Osteoblast (primary cell): ENCODE data around the gene CAVIN1. TPM values are rescaled to one million over a fixed set of nuclear protein-coding genes. Genes with fewer than 3 reads are reported as not detected.

Experiments used
- DNase-seq: peaks from one replicate; pipeline ENCODE4 v3.0.0; 2011; ENCODE audit warnings: low spot score, mixed read lengths; ENCODE audit not compliant: insufficient read length; ENCODE audit errors: missing footprints
- H2AFZ ChIP-seq: 2 replicates; pipeline ENCODE4 v1.6.0; 2011; ENCODE audit warnings: mild to moderate bottlenecking, low read length
- H3K27ac ChIP-seq: 2 replicates; pipeline ENCODE4 v1.5.1; 2011; ENCODE audit warnings: mild to moderate bottlenecking, low read depth, low read length, moderate library complexity
- H3K27me3 ChIP-seq: 2 replicates; pipeline ENCODE4 v1.6.0; 2012; ENCODE audit warnings: mild to moderate bottlenecking, control low read depth, inconsistent platforms, low read length, moderate library complexity; ENCODE audit not compliant: insufficient read depth
- H3K36me3 ChIP-seq: 2 replicates; pipeline ENCODE4 v1.5.1; 2011; ENCODE audit warnings: mild to moderate bottlenecking, low read length, control low read depth, moderate library complexity; ENCODE audit not compliant: insufficient read depth
- H3K4me1 ChIP-seq: 2 replicates; pipeline ENCODE4 v1.5.1; 2011; ENCODE audit warnings: mild to moderate bottlenecking, low read length, control low read depth, moderate library complexity; ENCODE audit not compliant: insufficient read depth
- H3K4me2 ChIP-seq: 2 replicates; pipeline ENCODE4 v1.6.0; 2011; ENCODE audit warnings: mild to moderate bottlenecking, low read length; ENCODE audit not compliant: insufficient read depth
- H3K4me3 ChIP-seq: fragments of 200-600 bp; sonication (generic); 3 replicates; pipeline ENCODE4 v1.5.1; 2012; ENCODE audit warnings: mild to moderate bottlenecking, low read length, inconsistent platforms; ENCODE audit not compliant: insufficient read depth
- H3K79me2 ChIP-seq: 2 replicates; pipeline ENCODE4 v1.6.0; 2012; ENCODE audit warnings: mild to moderate bottlenecking, low read length, control low read depth, inconsistent platforms; ENCODE audit not compliant: insufficient read depth
- H3K9me3 ChIP-seq: 2 replicates; pipeline ENCODE4 v1.5.1; 2011; ENCODE audit warnings: low read depth, low read length, control low read depth
- H4K20me1 ChIP-seq: 2 replicates; pipeline ENCODE4 v1.6.0; 2012; ENCODE audit warnings: mild to moderate bottlenecking, low read length, control low read depth; ENCODE audit not compliant: insufficient read depth
- total RNA-seq: library from RNA; depleted of rRNA; stranded (reverse); fragments of >200 nt; gene quantifications from 2 replicates; pipeline ENCODE4 v1.2.3, GENCODE V29; 2012
- TF ChIP-seq, protein P1 (sequence below): IDR thresholded peaks from 2 replicates; pipeline ENCODE4 v1.5.1; 2011; ENCODE audit warnings: mild to moderate bottlenecking, low read depth, low read length, moderate library complexity; ENCODE audit errors: extremely low read depth

Gene CAVIN1
- total RNA-seq, 1 donor: 988 TPM

DNA sequence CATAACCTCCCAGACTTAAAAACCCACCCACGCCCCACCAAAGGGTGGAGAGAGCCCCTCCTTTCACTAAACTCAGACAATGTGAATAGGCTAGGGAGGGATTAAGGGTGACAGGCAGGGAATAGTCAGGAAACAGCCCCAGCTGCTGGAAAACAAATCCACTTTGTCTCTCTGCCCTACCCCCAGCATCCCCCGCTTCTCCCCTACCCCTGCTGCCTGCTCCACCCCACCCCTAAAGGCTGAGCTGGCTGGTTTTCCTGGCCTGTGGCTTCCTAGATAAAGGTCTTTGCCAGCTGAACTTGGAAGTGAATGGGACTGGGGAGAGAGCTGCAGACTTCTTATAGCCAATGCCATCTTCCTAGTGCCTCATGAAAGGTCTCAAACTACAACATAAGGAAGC is 15.0 kb downstream of the CAVIN1 start:
- DNase-seq: peak; percentile 79
- Histone ChIP-seq H3K4me1 (peaks cover 56% of the 10 kb centered on the region), H3K27ac (peak overlapping the region; percentile 51), H3K36me3 (peaks cover 43% of the 10 kb centered on the region), H3K9me3 (no peaks in the 10 kb centered on the region), H2AFZ (no peak overlapping the region), H3K4me2 (peak overlapping the region; percentile 25), H4K20me1 (peaks cover 92% of the 10 kb centered on the region), H3K27me3 (no peaks in the 10 kb centered on the region), H3K4me3 (no peak overlapping the region), H3K79me2 (peaks cover 94% of the 10 kb centered on the region)
- TF ChIP-seq, protein P1, sequence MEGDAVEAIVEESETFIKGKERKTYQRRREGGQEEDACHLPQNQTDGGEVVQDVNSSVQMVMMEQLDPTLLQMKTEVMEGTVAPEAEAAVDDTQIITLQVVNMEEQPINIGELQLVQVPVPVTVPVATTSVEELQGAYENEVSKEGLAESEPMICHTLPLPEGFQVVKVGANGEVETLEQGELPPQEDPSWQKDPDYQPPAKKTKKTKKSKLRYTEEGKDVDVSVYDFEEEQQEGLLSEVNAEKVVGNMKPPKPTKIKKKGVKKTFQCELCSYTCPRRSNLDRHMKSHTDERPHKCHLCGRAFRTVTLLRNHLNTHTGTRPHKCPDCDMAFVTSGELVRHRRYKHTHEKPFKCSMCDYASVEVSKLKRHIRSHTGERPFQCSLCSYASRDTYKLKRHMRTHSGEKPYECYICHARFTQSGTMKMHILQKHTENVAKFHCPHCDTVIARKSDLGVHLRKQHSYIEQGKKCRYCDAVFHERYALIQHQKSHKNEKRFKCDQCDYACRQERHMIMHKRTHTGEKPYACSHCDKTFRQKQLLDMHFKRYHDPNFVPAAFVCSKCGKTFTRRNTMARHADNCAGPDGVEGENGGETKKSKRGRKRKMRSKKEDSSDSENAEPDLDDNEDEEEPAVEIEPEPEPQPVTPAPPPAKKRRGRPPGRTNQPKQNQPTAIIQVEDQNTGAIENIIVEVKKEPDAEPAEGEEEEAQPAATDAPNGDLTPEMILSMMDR: no peak

DNA sequence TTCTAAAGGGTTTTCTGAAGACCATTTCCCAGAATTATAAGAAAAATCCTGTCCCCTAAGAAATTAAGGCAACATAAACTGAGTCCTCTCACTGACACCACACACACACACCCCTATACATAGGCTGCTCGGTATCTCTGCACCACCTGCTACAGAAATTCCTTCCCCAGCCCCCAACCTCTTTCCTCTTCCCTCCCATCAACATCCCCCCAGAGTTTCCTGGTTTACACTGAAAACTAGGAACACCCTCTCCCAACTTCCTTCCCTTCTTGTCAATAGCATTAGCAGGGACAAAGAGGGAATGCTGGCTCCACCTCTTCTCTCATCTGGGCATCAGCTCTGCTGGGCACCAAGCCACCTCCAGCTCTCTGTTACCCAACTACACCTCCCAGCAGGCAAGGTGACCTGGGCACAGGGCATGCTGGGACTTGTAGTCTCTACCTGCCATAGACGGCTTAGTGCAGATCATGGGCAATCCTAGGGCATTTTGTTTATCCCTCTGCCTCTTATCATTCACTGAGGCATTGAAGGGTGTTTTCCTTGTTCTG is 15.7 kb downstream of the CAVIN1 start:
- TF ChIP-seq, protein P1: no peak
- H4K20me1 ChIP-seq: peaks cover 94% of the 10 kb centered on the region
- peak; percentile 95 for DNase-seq
- no peaks in the 10 kb centered on the region for H3K9me3 ChIP-seq
- peaks cover 50% of the 10 kb centered on the region for H3K36me3 ChIP-seq
- peaks cover 59% of the 10 kb centered on the region for H3K4me1 ChIP-seq
- H3K4me3 ChIP-seq: no peak overlapping the region
- no peaks in the 10 kb centered on the region for H3K27me3 ChIP-seq
- H3K27ac ChIP-seq: peak overlapping the region; percentile 36
- H2AFZ ChIP-seq: no peak overlapping the region
- H3K4me2 ChIP-seq: peak overlapping the region; percentile 25
- peaks cover 95% of the 10 kb centered on the region for H3K79me2 ChIP-seq

DNA sequence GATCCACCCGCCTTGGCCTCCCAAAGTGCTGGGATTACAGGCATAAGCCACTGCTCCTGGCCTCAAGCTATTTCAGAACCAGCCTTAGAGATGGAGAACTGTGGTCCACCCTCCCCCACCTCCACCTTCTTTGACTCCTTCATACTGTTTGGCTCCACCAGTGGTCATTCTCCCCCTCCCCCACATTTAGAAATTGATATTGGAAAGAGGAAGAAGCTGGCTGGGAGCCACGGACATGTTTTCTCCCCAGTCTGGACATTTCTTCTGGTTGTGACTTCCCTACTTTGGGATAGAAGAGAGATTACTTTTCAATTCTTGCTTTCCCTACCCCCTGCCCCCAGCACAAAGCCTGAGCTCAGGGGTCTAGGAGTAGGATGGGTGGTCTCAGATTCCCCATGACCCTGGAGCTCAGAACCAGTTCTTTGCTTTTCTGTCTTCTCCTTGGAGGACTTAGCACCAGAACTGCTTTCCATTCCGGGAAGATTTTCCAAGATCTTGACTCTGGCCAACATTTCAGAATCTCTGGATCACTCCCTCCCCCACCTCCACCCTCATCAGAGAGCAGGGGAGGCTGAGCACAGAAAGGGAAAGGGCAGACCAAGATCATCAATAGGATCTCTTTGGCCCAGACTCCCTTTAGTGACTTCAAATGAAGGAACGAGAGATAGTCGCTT is 16.3 kb downstream of the CAVIN1 start:
- Histone ChIP-seq H3K4me3 (no peak overlapping the region), H3K27me3 (no peaks in the 10 kb centered on the region), H3K9me3 (no peaks in the 10 kb centered on the region), H3K79me2 (peaks cover 95% of the 10 kb centered on the region), H3K4me1 (peaks cover 54% of the 10 kb centered on the region), H2AFZ (no peak overlapping the region), H4K20me1 (peaks cover 94% of the 10 kb centered on the region), H3K4me2 (peak overlapping the region; percentile 22), H3K27ac (peak overlapping the region; percentile 36), H3K36me3 (peaks cover 51% of the 10 kb centered on the region)
- peak; percentile 79 for DNase-seq
- TF ChIP-seq, protein P1: no peak

DNA sequence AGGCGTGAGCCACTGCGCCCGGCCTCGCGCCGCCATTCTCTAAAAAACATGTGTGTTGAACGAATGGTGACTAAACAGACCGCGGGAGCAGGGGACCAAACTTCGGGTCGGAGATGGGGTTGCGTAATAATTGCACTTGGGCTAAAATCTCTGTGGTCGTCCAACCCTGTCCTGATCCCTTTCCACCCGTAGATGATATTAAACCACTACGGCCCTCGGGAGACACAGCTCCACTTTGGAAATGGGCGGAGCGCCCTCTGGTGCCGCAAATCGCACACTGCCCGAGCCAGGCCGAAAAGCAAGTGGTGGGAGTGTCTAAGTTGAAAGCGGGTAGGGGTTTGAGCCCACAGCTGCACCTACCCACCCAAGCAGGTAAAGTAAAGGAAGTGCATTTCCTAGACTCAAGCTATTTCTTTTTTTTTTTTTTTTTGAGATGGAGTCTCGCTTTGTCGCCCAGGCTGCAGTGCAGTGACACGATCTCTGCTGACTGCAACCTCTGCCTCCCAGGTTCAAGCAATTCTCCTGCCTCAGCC is 17.0 kb downstream of the CAVIN1 start:
- H3K27ac ChIP-seq: no peak overlapping the region
- no peak overlapping the region for H3K4me2 ChIP-seq
- DNase-seq: peak; percentile 97

More for the DNA sequence above, 17.0 kb downstream of the CAVIN1 start:
- H2AFZ ChIP-seq: no peak overlapping the region
- peaks cover 47% of the 10 kb centered on the region for H3K4me1 ChIP-seq
- TF ChIP-seq, protein P1: peak; percentile 79
- H3K36me3 ChIP-seq: peaks cover 49% of the 10 kb centered on the region
- no peaks in the 10 kb centered on the region for H3K27me3 ChIP-seq
- H4K20me1 ChIP-seq: peaks cover 87% of the 10 kb centered on the region
- H3K79me2 ChIP-seq: peaks cover 88% of the 10 kb centered on the region
- no peak overlapping the region for H3K4me3 ChIP-seq
- H3K9me3 ChIP-seq: no peaks in the 10 kb centered on the region
